Measurements from ENCODE around the gene NPY4R2. TPM values are rescaled to one million over a fixed set of nuclear protein-coding genes. Genes with fewer than 3 reads are reported as not detected.
A peak's percentile ranks its signal among the peaks of the same experiment; 100 is the strongest.
"Not testable (repeated sequence)": the region's sequence is repeated elsewhere in the genome, so short reads cannot be mapped to it uniquely, and the experiment has no call there.

The NPY4R2 gene, protein sequence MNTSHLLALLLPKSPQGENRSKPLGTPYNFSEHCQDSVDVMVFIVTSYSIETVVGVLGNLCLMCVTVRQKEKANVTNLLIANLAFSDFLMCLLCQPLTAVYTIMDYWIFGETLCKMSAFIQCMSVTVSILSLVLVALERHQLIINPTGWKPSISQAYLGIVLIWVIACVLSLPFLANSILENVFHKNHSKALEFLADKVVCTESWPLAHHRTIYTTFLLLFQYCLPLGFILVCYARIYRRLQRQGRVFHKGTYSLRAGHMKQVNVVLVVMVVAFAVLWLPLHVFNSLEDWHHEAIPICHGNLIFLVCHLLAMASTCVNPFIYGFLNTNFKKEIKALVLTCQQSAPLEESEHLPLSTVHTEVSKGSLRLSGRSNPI
- not detected for total RNA-seq

DNA sequence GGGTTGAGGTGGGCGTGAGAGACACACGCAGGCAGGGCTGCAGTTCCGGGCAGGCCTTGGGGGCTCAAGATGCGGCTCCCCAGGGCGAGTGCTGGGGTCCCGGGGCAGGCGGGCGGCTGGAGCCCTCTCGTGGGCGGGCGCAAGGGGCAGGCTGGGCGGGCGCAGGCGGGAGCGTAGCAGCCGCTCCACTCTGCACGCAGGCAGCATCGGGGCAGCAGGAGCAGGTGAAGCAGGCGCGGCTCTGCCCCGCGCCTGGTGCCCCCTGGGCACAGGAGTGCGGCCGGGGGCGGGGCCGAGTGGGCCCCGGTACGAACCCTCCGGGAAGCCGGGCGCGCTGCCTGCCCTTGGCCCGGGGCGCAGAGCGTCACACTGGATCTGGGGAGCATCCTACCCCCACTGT lies at the start of gene NPY4R2:
TSS of gene NPY4R2 (plus strand) at position 188 of the 400 bp plus-strand sequence. CDS start 3,326 bp downstream, outside the sequence.
- H3K4me1 Mint-ChIP-seq (ENCODE audit: low read depth); H3K36me3 Mint-ChIP-seq (ENCODE audit: insufficient read depth); DNase-seq; H3K9me3 Mint-ChIP-seq; H3K4me3 Mint-ChIP-seq; H3K27me3 Mint-ChIP-seq (ENCODE audit: low read depth): not testable (repeated sequence)
- peak in 1 of 2 donors; percentile 21 for ATAC-seq

DNA sequence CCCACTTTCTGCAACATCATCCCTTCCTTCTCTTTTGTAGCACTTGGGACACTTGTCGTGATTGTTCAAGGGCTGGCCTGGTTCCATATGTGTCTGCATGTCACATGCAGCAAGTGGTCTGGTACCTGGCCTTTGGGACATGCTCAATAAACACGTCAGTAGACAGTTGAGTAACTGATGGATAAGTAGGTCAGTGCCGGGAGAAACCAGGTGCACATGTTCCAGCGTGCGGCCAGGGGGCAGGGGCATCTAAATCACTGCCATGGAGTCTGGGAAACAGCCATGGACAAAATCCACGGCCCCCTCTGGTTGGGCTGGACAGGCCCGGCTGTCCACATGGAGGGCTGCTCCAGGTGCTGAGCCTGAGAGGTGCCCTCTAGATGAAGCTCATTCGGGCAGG lies 47.6 kb upstream of the NPY4R2 start:
- not testable (repeated sequence) for H3K4me3 Mint-ChIP-seq; H3K27me3 Mint-ChIP-seq (ENCODE audit: low read depth); H3K36me3 Mint-ChIP-seq (ENCODE audit: insufficient read depth); H3K9me3 Mint-ChIP-seq; H3K4me1 Mint-ChIP-seq (ENCODE audit: low read depth); ATAC-seq; DNase-seq

DNA sequence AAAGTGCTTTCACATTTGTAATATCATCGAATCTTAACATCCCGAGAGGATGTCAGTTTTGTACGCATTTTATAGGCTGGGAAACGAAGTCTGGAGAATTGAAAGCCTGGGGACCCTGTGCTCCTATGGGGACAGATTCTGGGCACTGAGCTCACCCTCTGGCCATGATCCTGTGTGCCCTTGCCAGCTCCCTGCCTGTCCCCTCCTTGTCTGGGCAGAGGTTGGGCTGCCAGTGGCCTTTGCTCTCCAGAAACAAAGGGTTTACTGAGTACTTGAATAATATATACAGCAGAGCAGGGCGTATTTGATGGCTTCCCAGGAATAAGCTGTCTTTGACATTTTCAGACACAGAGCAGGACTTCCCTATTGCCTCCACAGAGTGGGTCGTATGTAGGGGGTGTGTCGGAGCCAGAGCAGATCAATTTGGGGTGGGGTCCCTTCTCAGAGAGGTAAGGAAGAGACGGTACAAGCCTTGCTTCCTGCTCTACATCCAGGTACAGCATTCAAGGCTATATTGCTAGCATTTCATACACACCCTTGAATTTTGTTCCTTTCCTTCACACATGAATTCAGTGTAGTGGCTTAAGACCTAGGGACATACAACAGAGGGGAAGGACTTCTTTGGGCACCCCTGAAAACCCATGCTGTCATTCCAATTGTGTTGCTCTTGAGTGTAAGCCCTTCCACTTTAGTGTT lies 46.8 kb upstream of the NPY4R2 start:
- H3K36me3 Mint-ChIP-seq (ENCODE audit: insufficient read depth); ATAC-seq: not testable (repeated sequence)

DNA sequence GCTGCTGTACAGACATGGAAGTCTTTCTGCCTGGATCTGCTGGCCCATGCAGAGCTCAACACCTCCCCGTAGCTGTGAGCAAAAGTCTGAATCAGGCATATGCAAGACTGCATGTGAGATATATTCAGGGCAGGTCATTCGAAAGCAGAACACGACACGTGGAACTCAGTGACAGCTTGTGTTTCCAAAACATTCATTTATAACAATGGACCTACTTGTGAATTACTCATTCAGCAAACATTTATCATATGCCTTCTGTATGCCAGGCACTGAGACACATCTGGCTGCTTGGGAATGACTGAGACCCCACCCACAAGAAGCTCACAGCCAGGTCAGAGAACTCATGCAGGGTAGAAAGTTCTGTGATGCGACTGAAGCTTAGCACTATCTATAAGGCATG lies 46.2 kb upstream of the NPY4R2 start:
- H3K4me1 Mint-ChIP-seq (ENCODE audit: low read depth); H3K9me3 Mint-ChIP-seq; H3K36me3 Mint-ChIP-seq (ENCODE audit: insufficient read depth); DNase-seq; ATAC-seq; H3K27me3 Mint-ChIP-seq (ENCODE audit: low read depth); H3K4me3 Mint-ChIP-seq: not testable (repeated sequence)

More for the DNA sequence above, 46.8 kb upstream of the NPY4R2 start:
- not testable (repeated sequence) for DNase-seq; H3K4me3 Mint-ChIP-seq; H3K4me1 Mint-ChIP-seq (ENCODE audit: low read depth); H3K27me3 Mint-ChIP-seq (ENCODE audit: low read depth); H3K9me3 Mint-ChIP-seq

DNA sequence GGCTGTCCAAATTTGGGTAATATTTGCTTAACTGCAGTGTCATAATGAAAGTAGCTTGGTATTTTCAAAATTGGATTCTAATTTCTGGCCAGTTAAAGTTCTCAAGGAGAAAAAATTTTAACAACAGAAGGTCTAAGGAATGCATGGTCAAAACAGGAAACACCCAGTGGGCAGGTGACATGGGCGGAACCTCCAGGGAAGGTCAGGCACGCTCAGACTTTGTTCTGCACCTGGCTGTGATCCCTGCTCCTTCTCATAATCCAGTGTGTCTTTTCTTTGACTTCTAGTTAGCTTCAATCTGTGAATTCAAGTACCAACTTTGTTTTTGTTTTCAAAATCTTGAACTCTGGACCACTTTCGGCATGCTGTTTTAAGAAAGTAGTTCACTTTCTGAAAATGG lies 34.2 kb upstream of the NPY4R2 start:
- not testable (repeated sequence) for H3K4me3 Mint-ChIP-seq; H3K4me1 Mint-ChIP-seq (ENCODE audit: low read depth); DNase-seq; ATAC-seq; H3K36me3 Mint-ChIP-seq (ENCODE audit: insufficient read depth); H3K27me3 Mint-ChIP-seq (ENCODE audit: low read depth); H3K9me3 Mint-ChIP-seq

DNA sequence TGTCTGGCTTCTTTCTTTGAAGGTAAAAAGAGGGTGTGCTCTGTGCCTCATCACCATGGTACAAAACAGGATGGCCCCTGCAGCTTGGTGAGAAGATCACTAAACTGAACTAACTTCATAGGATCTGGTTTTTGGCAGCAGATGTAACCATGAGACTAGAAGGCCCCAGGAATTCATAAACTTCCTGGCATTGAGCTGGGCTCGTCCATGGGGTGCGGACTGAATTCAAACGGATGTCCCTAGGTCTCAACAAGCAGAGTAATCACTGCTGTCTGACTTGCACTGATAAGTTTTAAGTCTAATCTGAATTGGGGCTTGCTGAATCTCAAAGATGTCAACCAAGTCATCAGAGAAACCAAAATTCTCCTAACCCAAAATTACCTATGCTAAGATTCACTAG lies 33.5 kb upstream of the NPY4R2 start:
- not testable (repeated sequence) for H3K27me3 Mint-ChIP-seq (ENCODE audit: low read depth); ATAC-seq; H3K4me3 Mint-ChIP-seq; DNase-seq; H3K4me1 Mint-ChIP-seq (ENCODE audit: low read depth); H3K36me3 Mint-ChIP-seq (ENCODE audit: insufficient read depth); H3K9me3 Mint-ChIP-seq

DNA sequence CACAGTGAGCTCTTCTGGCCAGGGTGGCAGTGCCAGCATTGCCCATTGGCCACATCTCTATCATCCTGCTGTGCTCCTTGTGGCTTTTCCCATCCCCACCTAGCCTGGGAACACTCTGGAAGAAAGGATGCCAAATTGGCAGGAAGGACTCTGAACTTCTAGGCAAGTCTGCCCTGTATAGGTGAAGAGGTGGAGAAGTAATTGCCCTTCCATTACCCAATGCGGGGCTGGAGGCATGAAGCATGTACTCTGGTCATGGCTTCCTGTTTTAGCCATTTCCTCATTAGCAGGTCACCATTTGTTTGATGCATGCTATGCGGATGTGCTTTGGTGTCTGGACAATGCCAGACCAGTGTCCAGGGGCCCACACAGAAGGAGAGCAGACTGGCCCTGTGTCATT lies 32.1 kb upstream of the NPY4R2 start:
- not testable (repeated sequence) for H3K4me3 Mint-ChIP-seq; ATAC-seq; H3K9me3 Mint-ChIP-seq; H3K36me3 Mint-ChIP-seq (ENCODE audit: insufficient read depth); H3K27me3 Mint-ChIP-seq (ENCODE audit: low read depth); H3K4me1 Mint-ChIP-seq (ENCODE audit: low read depth); DNase-seq

DNA sequence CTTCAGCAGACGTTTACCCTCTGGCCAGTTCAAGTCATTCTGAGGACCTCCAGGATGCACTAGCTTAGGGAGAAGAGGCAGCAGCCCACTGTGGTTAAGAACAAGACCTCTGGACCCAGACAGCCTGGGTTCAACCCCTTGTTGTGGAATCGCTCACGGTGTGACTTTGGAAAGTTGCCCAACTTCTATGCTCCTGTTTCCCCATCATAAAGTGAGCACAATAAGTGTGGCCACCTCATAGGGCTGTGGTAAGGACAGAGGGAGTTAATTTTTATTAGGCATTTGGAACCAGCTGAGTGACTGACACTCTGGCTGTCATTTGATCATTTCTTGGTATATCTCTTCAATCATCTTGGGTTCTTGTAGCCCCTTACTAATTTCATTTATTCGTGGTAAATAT lies 31.6 kb upstream of the NPY4R2 start:
- not testable (repeated sequence) for H3K4me3 Mint-ChIP-seq; H3K4me1 Mint-ChIP-seq (ENCODE audit: low read depth); H3K9me3 Mint-ChIP-seq; ATAC-seq; DNase-seq; H3K27me3 Mint-ChIP-seq (ENCODE audit: low read depth); H3K36me3 Mint-ChIP-seq (ENCODE audit: insufficient read depth)

DNA sequence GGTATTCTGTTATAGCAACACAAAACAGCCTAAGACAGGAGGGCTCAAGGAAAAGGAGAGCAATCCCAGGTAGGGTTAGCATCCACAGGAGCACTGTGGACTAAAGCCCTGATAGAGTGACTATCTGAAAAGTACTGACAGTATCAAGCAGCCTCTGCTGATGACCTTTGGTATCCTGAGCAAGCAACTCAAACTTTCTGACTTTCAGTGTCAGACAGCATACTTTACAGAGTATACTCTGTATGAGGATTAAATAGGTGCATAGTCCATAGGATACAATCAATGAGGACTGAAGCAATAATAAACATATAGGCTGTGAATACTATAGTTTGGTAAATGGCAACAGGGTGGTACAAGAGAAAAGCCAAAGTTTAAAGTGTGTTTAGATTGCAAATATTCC lies 27.7 kb upstream of the NPY4R2 start:
- not testable (repeated sequence) for ATAC-seq; H3K27me3 Mint-ChIP-seq (ENCODE audit: low read depth); H3K4me1 Mint-ChIP-seq (ENCODE audit: low read depth); H3K9me3 Mint-ChIP-seq; H3K4me3 Mint-ChIP-seq; H3K36me3 Mint-ChIP-seq (ENCODE audit: insufficient read depth); DNase-seq

DNA sequence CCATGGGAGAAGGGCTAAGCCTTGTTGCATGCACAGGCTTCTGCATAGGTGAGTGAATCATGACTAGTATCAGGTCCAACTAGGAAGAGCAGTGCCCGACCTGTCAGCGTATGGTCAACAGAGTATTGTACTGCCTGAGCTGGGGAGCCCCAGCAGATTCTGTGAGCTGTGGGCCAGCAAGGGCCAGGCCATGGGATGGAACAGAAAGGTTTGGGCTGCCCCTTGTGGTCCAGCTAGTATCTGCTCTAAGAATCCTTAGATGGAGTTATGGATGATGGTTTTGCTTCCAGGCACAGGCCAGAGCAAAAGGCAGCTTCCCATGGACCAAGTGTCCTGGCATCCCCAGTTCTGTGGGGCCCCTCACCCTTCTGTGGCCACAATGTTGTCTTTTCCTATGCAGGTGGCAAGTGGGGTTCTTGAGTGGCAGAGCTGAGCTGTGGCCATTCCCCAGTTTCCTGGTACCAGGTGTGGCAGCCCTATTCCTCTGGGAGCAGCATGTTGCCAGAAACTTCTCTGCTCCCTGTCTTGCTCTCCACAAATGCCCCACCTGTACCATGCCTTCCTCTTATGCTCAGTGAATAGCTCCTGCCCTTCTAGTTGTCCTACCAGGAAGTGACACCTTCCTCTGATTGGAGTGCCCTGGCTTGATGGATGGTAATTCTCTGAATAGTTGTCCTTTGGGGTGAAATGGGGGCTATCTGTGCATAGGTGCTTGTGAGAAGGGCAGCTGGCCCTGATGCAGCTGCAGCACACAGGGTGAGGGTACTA lies 25.8 kb upstream of the NPY4R2 start:
- H3K4me1 Mint-ChIP-seq (ENCODE audit: low read depth); H3K4me3 Mint-ChIP-seq; H3K36me3 Mint-ChIP-seq (ENCODE audit: insufficient read depth); DNase-seq; H3K9me3 Mint-ChIP-seq; H3K27me3 Mint-ChIP-seq (ENCODE audit: low read depth): not testable (repeated sequence)
- peak in 1 of 2 donors; percentile 14 for ATAC-seq

DNA sequence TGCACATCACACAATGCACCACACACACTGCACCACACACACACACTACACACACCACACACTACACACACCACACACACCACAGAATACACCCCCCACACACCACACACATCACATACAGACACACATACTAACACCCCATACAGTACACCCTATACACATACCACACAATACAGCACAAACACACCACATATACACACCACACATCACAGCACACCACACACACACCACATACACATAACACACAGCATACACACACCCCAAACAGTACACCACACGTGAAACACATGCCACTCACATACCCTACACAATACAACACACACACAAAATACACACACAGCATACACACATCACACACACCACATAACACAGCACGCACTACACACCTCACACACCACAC lies 23.9 kb upstream of the NPY4R2 start:
- not testable (repeated sequence) for H3K4me3 Mint-ChIP-seq; H3K36me3 Mint-ChIP-seq (ENCODE audit: insufficient read depth); H3K9me3 Mint-ChIP-seq; H3K4me1 Mint-ChIP-seq (ENCODE audit: low read depth); ATAC-seq; H3K27me3 Mint-ChIP-seq (ENCODE audit: low read depth); DNase-seq

DNA sequence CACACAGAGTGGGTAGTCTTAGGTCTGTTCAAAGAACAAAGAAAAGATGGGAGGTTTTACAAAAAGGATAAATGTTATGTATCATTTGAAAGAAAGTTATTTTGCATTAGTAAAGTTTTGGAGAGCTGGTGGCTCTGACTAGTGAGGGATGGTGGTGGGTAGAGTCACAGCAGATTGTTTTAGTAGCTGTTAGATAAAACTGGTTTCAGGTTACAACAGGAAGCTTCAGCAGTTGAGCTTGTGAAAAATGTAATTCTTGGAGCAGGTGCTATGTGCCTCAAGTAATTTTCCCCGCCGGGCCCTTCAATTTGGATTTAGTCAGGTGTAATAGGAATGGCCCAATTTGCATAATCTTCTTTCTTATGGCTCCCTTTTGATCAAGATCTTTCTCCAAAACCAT lies 20.6 kb upstream of the NPY4R2 start:
- not testable (repeated sequence) for H3K9me3 Mint-ChIP-seq; H3K4me3 Mint-ChIP-seq; H3K4me1 Mint-ChIP-seq (ENCODE audit: low read depth); DNase-seq; ATAC-seq; H3K36me3 Mint-ChIP-seq (ENCODE audit: insufficient read depth); H3K27me3 Mint-ChIP-seq (ENCODE audit: low read depth)

DNA sequence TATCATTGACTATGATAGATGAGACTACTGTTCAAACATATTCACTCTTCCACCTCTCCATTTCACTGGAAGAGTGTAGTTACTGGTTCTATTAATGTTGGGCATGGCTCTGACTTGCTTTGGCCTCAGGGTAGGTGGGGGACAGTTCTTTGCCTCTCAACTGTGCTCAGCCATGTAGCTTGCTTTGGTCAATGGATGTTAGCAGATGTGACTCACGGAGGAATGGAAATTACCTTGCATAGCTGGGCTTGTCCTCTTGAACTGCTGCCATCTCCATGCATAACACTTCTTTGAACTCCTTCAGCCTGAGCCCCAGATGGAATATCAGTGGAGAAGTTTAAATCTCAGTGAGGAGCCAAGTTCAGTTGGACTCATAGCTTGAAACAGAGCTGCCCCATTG lies 9.1 kb upstream of the NPY4R2 start:
- DNase-seq; ATAC-seq; H3K4me3 Mint-ChIP-seq; H3K27me3 Mint-ChIP-seq (ENCODE audit: low read depth); H3K9me3 Mint-ChIP-seq; H3K36me3 Mint-ChIP-seq (ENCODE audit: insufficient read depth); H3K4me1 Mint-ChIP-seq (ENCODE audit: low read depth): not testable (repeated sequence)

DNA sequence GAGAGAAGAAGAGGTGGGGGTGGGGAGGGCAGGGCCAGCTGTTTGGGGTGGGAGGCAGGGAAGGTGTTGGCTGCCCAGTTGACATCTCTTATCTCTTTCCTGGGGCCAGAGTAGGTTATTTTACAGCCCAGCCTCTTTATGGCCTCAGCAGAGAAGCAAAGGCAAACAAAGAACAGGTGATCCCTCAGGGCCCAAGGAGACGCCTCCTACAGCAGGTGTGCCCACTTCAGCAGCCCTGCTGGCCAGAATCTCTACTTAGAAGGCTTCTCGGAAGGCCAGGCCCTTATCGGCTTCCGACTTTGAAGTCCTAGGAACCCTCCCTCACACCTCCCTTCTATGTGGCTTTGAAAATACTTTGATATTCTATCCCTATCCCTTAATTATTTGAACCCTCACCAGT lies 8.0 kb upstream of the NPY4R2 start:
- not testable (repeated sequence) for H3K4me3 Mint-ChIP-seq; DNase-seq; H3K27me3 Mint-ChIP-seq (ENCODE audit: low read depth); H3K9me3 Mint-ChIP-seq; ATAC-seq; H3K36me3 Mint-ChIP-seq (ENCODE audit: insufficient read depth); H3K4me1 Mint-ChIP-seq (ENCODE audit: low read depth)

DNA sequence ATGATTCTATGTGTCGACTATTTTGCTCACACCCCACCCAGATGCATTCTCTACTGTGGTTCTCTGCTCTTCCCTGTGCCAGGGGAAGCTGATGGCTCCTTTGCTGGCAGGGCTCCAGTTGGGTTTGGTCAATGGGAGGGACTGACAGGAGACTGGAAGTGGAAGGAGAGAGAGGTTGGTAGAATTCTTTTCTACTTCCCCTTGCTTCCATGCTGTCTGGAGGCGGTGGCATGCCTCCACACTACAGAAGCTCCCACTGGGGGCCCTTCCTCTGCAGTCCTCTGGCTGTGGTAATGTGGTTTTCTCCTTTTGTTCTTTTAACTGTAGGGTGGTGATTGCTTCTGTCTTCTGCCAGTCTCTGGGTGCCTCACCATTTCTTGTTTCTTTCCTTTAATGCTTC lies 4.4 kb upstream of the NPY4R2 start:
- not testable (repeated sequence) for ATAC-seq; DNase-seq; H3K36me3 Mint-ChIP-seq (ENCODE audit: insufficient read depth); H3K27me3 Mint-ChIP-seq (ENCODE audit: low read depth); H3K4me3 Mint-ChIP-seq; H3K4me1 Mint-ChIP-seq (ENCODE audit: low read depth); H3K9me3 Mint-ChIP-seq
